Thyroid gland (tissue), 4 donors: ENCODE results near the gene PDRG1. TPM values are rescaled to one million over a fixed set of nuclear protein-coding genes. Genes with fewer than 3 reads are reported as not detected.

Experiments used
- DNase-seq, 2 donors: peaks; one replicate each; pipeline ENCODE4 v3.0.0-alpha.2; 2019
- H3K27ac ChIP-seq, 3 donors: fragments of 200-600 bp; sonication (generic); 1 replicate in 2 of 3; 2 replicates in 1 of 3; pipeline ENCODE4 v1.5.1; 2016 to 2019; ENCODE audit warnings: mild to moderate bottlenecking in 1 of 3, moderate library complexity in 1 of 3
- H3K27me3 ChIP-seq: fragments of 200-600 bp; sonication (generic); one replicate; pipeline ENCODE4 v1.5.1; 2019
- H3K36me3 ChIP-seq, 2 donors: fragments of 200-600 bp; sonication (generic); one replicate each; pipeline ENCODE4 v1.5.1; 2016 to 2019
- H3K4me1 ChIP-seq, 2 donors: fragments of 200-600 bp; sonication (generic); one replicate each; pipeline ENCODE4 v1.5.1; 2017 to 2019
- H3K4me3 ChIP-seq, 3 donors: fragments of 200-600 bp; sonication (generic); replicated peaks in 1 of 3; 1 replicate in 2 of 3; 2 replicates in 1 of 3; pipeline ENCODE4 v1.5.1; 2016; ENCODE audit warnings: mild to moderate bottlenecking in 1 of 3
- H3K9me3 ChIP-seq: fragments of 200-600 bp; sonication (generic); one replicate; pipeline ENCODE4 v1.5.1; 2017
- CTCF ChIP-seq, 6 experiments: fragments of 200-600 bp in 3 of 6; fragments of 450-650 bp in 3 of 6; sonication (generic) in 3 of 6; IDR thresholded peaks; one replicate each; pipeline ENCODE4 v1.5.1; 2016 to 2019; ENCODE audit warnings: antibody characterized with exemption in 6 of 6, mild to moderate bottlenecking in 2 of 6, inconsistent platforms in 1 of 6, moderate library complexity in 1 of 6
- POLR2A ChIP-seq, 2 donors: fragments of 450-650 bp; IDR thresholded peaks; one replicate each; pipeline ENCODE4 v1.6.1; 2017; ENCODE audit warnings: antibody characterized with exemption in 2 of 2, mild to moderate bottlenecking in 2 of 2, moderate library complexity in 1 of 2
- WGBS, 2 donors: methylation state at CpG; one replicate each; pipeline ENCODE4 v1.1.5; 2017; 5-methylcytosine and 5-hydroxymethylcytosine counted together
- intact Hi-C: fragments of 100-400 bp; cut with DNase I; formaldehyde crosslinking; loops from one replicate; pipeline ENCODE4 v1.15.1; 2023
- total RNA-seq, 4 donors: library from RNA; depleted of rRNA; stranded (reverse); fragments of >200 nt; gene quantifications; one replicate each; pipeline ENCODE4 v1.2.3, GENCODE V29; 2016

The PDRG1 gene
- total RNA-seq, 4 donors from 2014 or later, result 7.3 to 14.9 (median 9.2) TPM

- H3K9me3 ChIP-seq, result no peaks in the 10 kb centered on the region
- H3K27me3 ChIP-seq, result no peaks in the 10 kb centered on the region
- H3K4me3 ChIP-seq, result no peak overlapping the region
- DNase-seq, result no peak
- H3K27ac ChIP-seq, result no peak overlapping the region
- 76 to 79% methylated on average over 2 of the region's 2 CpGs for WGBS, 2 donors
- H3K36me3 ChIP-seq, result no peaks in the 10 kb centered on the region
- no peaks in the 10 kb centered on the region for H3K4me1 ChIP-seq
- TF ChIP-seq CTCF (IDR thresholded peaks at IDR 0.05) (no peak), POLR2A (IDR thresholded peaks at IDR 0.05) (no peak)
- intact Hi-C loops, result no loop called here
These were observed 29.9 kb upstream of the PDRG1 start for GRCh38 chr20:31981784-31982183.

DNA sequence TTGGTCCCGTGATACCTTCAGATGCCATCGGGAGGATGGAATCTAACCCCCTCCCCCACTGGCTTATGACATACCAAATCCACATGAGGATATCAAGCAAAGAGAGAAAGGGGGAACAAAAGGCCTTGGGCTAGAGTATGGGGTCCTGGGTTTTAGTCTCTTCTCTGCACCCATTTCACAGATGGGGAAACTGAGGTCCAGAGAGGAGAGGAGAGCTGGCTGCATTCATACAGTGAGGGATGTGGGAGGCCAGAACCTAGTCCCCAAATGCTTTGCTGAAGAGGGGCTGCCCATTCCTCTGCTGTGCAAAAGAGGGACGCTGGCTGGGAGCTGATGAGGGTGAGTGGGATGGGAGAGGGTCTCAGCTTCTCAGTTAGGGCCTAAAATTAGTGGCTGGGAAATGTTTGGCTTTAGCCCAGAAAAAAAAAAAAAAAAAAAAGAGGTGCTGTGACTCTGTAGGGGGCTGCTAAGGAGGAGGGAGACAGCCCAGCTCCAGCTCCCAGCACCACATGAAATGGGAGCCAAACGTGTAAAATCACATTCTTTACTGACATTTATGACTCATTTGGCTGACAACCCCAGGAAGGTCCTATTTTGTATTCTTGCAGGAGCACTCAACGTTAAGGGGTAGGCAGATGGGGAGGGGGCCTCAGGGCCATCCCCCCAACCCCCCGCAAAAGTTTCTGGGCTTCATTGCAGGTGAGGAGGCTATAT lies 28.0 kb upstream of the PDRG1 start:
- TF ChIP-seq CTCF (IDR thresholded peaks at IDR 0.05) (no peak), POLR2A (IDR thresholded peaks at IDR 0.05) (no peak)
- Histone ChIP-seq H3K27me3 (no peaks in the 10 kb centered on the region), H3K27ac (no peak overlapping the region), H3K4me3 (no peak overlapping the region), H3K9me3 (no peaks in the 10 kb centered on the region), H3K36me3 (no peaks in the 10 kb centered on the region), H3K4me1 (no peaks in the 10 kb centered on the region)
- intact Hi-C loops, result no loop called here
- 66 to 76% methylated on average over 6 of the region's 6 CpGs for WGBS, 2 donors
- DNase-seq, result no peak

DNA sequence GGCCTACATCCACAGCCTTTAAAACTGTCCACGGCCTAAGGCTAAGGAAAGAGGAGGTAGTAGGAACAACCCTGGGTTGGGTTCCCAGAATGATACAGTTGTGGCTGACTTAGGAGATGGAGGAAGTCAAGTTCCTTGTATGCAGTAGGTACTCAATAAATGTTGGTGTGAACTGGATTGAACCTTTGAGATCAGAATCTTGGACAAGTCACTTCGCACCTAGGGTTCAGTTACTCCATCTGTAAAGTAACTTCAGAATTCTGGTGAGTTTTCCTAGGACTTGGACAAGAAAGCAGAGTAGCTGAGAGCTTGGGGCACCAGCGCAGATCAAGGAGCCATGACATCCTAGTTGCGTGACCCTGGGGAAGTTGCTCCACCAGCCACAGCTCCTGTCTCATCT lies 25.2 kb upstream of the PDRG1 start:
- Histone ChIP-seq H3K4me3 (no peak overlapping the region), H3K27ac (no peak overlapping the region), H3K36me3 (no peaks in the 10 kb centered on the region), H3K9me3 (no peaks in the 10 kb centered on the region), H3K4me1 (no peaks in the 10 kb centered on the region), H3K27me3 (no peaks in the 10 kb centered on the region)
- 88% methylated on average over 4 of the region's 4 CpGs for WGBS, 2 donors
- intact Hi-C loops, result no loop called here
- TF ChIP-seq CTCF (IDR thresholded peaks at IDR 0.05) (no peak), POLR2A (IDR thresholded peaks at IDR 0.05) (no peak)
- no peak for DNase-seq

DNA sequence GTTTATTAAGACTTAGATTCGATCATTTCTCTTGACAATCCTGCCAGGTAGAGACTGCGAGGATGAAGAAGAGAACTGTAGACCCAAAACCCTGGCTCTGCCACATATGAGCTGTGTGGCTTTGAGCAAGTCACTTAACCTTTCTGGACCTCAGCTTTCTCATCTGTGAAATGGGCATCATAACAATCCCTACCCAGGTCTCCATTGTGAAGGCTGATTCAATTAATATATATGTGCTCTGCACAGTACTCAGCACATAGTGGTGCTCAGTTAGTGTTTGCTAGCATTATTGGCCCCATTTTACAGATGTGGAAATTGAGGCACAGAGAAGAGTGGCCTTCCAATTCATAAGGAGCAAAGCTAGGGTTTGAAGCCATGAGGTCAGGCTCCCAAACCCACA lies 24.0 kb upstream of the PDRG1 start:
- H3K4me1 ChIP-seq, result no peaks in the 10 kb centered on the region
- no peaks in the 10 kb centered on the region for H3K36me3 ChIP-seq
- WGBS, 2 donors, result 86 to 89% methylated on average over 2 of the region's 2 CpGs
- intact Hi-C loops, result no loop called here
- H3K27ac ChIP-seq, result no peak overlapping the region
- no peak for TF ChIP-seq CTCF (IDR thresholded peaks at IDR 0.05)
- no peak for TF ChIP-seq POLR2A (IDR thresholded peaks at IDR 0.05)
- no peak overlapping the region for H3K4me3 ChIP-seq
- no peaks in the 10 kb centered on the region for H3K27me3 ChIP-seq
- H3K9me3 ChIP-seq, result no peaks in the 10 kb centered on the region
- DNase-seq, result no peak

DNA sequence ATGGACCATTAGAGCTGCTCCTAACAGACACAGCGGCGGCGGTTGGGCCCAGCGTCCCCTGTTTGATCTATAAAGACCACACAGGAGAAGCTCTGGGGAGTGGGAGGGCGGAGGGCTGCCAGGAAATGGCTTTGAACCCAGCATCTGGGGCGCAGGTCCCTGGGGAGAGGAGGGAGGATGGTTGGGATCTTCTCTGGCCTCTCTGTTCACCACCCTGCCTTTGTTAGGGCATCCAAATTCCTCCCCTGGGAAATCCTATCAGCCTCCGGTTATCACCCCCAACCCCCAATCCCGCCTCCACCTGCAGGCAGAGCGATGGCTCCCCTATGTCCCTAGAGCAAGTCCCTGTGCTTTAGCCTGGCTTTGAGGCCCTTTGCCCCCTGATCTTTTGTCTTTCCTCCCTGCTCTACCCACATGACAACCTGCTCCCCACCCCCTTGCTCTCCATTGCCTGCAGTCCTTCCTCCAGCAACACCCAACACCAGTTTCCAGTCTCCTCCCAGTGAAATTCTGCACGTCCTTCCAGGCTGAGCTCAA lies 23.2 kb upstream of the PDRG1 start:
- 20 to 26% methylated on average over 8 to 10 of the region's 10 CpGs for WGBS, 2 donors
- no peaks in the 10 kb centered on the region for H3K4me1 ChIP-seq
- no peak for TF ChIP-seq CTCF (IDR thresholded peaks at IDR 0.05)
- intact Hi-C loops, result no loop called here
- no peaks in the 10 kb centered on the region for H3K36me3 ChIP-seq
- no peak overlapping the region for H3K27ac ChIP-seq
- no peaks in the 10 kb centered on the region for H3K27me3 ChIP-seq
- DNase-seq, result no peak
- H3K9me3 ChIP-seq, result no peaks in the 10 kb centered on the region
- no peak overlapping the region for H3K4me3 ChIP-seq
